ENCODE data around the gene MRPL30.
"Not testable (repeated sequence)": the region's sequence is repeated elsewhere in the genome, so short reads cannot be mapped to it uniquely, and the experiment has no call there.

Gene MRPL30

DNA sequence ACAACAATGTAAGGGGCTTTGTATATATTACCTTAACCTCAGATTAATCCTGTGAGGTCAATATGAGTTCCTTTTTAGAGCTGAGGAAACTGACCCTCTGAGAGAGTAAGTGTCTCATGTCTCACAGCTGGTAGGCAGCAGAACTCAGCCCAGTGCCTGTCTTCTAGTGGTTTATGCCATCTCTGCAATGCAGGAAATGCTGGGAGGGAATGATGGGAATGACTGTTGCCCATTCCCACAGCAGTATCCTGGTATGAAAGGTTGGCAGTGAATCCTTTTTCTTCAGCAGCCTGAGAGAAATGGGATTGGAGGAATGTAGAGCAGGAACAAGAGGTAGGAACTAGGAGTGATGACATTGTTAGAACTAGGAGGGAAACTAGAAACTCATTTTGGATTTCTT is 6.0 kb downstream of the MRPL30 start:
- DNase-seq, result no peak

DNA sequence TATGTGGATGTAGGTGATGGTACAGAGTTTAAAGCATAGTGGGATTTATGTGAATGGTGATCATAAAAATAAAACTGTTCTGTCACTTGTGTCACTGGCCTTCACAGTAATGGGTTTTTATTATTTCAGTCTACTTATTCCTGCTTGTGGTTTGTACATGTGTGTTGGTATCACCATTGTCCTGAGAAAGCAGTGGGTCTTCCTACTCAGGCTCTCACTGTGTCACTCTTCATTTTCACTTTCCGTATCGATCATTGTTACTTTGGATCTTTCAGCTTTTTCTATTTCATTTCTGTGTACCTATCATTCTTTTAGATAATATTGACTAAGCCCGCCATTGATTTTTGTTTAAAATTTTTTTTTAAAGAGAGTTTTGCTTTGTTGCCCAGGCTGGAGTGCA is 7.4 kb downstream of the MRPL30 start:
- no peak for DNase-seq

DNA sequence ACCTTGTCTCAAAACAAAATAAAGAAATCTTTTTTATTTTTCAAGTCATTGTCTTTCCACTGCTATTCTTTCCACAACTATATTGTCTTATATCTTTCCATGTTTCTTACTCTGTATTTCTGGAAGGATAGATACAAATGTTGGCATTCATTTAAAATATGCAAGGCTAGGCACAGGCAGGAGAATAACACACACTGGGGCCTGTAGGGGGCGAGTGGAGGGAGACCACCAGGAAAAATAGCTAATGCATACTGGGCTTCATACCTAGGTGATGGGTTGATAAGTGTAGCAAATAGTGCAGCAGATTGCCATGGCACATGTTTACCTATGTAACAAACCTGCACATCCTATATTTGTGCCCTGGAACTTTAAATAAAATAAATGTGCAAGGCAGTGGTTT is 9.6 kb downstream of the MRPL30 start:
- no peak for DNase-seq

DNA sequence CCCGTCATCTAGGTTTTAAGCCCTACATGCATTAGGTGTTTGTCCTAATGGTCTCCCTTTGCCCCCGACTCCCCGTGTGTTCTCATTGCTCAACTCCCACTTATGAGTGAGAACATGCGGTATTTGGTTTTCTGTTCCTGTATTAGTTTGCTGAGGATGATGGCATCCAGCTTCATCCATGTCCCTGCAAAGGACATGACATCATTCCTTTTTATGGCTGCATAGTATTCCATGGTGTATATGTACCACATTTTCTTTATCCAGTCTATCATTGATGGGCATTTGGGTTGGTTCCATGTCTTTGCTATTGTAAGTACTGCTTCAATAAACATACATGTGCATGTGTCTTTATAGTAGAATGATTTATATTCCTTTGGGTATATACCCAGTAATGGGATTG is 11.4 kb downstream of the MRPL30 start:
- DNase-seq, result not testable (repeated sequence)

DNA sequence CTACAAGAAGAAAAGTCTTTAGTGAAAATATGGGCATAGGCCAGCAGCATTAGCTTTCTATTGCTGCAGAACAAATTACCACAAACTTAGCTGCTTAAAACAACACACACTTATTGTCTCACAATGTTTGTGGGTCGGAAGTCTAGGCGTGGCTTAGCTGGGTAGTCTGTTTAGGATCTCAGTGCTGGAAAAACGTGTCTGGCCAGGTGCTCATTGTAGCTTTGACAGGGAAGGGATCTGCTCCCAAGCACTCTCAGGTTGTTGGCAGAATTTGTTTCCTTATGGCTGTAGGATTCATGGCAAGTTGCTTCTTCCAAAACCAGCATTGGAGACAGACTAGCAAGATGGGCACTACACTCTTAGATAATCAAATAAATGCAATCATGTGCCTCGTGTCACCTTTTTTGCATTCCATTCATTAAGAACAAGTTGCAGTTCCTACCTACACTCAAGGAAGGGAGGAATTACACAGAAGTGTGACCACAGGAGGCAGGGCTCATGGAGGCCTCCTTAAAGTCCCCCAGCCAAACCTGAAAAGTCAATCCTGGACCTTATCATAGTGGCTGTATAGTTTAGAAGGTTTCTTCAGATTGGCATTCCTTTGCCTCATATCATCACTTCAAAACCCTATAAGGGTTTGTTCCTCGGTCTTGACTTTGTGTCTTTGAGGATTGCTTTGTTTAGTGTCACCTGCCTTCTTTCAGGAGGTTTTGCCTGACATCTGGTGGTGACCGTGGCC is 17.3 kb downstream of the MRPL30 start:
- no peak for DNase-seq

DNA sequence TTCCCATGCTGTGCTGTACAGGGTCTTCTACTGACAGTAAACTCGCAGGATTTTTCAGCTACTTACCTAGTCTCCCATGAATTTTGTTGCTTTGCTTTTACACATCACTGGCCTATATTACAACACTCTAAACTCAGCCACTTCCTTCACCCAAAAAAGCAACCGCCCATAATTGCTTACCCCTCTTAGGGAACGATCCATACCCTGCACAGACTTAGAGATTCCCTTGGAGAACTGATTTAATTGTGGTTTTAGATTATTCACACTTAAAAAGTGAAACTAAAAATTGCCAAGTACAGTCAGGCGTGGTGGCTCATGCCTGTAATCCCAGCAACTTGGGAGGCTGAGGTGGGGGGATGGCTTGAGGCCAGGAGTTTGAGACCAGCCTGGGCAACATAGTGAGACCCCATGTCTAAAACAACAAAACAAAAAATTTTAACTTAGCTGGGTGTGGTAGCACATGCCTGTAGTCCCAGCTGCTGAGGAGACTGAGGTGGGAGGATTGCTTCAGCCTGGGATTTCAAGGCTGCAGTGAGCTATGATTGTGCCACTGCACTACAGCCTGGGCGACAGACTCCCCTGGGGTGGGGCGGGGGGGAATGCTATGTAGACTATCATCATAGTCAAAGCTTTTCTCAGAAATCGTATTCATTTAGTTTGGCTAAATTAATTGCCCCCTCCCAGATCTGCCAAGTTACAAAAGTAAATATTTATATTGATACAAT is 19.3 kb downstream of the MRPL30 start:
- no peak for DNase-seq

DNA sequence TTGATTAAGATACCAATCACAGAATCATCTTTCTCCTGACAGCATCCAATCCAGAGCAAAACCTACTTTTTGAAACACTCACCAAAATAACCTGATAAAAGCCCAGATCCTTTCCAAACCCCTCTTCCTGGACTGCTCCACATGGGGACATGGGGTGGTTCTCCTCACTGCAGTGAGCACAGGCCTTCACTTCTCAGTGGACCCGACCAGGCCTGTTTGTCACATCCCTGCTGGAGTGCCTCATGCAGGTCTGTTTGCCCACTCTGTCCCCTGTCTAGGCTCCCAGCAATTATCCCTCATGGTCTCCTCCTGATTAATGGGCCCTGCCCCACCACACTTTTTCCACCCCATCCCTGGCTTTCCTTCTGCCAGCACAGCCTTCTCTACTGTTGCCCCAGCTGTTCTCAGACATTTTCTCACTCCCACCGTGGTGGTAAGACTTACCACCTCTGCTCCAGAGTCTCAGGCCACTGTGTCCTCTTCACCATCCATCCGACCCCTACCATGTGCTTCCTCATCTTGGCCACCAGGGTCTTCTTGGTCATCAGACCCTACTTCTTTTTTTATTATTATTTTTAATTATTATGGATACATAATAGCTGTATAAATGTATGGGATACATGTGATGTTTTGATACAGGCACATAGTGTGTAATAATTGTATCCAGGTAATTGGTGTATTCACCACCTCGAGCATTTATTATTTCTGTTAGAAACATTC is 21.1 kb downstream of the MRPL30 start:
- DNase-seq, result no peak

DNA sequence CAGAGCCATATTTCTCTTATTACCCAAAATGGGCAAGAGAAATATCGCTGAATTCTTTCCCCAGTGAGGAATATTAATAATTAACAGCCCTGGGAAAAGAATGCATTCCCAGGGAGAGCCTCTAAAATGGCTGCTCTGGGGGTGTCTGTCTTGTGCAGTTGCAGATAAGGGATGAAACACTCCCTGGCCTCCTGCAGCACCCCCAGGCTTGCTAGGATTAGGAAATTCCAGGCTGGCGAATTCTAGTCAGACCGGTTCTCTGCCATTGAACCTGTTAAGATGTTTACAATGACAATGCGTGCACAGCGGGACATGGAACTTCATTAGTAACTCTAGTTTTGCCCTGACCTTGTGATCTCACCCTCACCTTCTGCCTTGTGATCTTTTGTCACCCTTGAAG is 24.5 kb downstream of the MRPL30 start:
- no peak for DNase-seq

DNA sequence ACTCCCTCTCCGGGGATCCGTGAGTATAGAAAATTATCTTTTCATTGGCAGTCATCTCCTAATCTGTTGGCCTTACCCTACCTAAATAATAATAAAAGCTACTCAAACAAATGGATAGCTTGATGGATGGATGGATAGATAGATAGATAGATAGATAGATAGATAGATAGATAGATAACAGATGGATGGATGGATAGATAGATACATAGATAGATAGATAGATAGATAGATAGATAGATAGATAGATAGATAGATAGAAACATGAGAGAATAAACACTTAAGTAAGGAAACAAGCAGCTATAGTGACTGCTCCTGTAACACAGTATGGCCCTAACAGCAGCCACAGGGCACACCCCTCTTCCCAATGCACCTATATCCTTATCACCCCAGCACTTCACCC is 35.1 kb downstream of the MRPL30 start:
- DNase-seq, result no peak

DNA sequence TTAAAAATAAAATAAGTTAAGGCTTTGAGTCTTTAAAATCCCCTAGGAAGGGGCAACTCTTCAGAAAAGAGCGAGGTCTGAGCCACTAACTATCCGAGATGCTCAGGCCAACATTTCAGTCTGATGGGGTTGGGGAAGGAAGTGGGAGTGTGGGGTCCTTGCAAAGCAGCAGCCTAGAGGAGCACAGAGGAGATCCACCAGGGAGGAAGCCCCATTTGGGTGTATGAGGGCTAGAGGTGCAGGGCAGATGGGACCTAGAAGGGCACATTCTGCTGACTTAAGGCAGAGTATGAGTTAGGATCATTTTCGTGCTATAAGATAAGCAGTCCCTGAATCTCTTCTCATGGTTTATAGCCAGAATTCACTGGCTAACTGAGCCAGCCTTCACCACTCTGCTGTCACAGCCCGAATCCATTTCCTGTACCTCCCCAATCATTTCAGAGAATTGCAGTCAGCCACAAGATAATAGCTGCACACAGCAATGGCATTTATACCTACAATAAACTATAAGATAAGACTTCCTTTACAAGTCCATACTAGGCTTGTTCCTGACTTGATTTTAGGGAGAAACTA is 37.0 kb downstream of the MRPL30 start:
- DNase-seq, result no peak

DNA sequence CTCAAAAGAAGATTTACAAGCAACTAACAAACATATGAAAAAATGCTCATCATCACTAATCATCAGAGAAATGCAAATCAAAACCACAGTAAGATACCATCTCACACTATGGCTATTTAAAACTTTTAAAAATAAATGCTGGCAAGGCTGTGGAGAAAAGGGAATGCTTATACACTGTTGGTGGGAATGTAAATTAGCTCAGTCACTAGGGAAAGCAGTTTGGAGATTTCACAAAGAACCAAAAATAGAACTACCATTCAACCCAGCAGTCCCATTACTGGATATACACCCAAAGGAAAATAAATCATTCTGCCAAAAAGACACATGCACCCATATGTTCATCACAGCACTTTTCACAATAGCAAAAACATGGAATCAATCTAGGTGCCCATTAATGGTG is 52.2 kb downstream of the MRPL30 start:
- not testable (repeated sequence) for DNase-seq

DNA sequence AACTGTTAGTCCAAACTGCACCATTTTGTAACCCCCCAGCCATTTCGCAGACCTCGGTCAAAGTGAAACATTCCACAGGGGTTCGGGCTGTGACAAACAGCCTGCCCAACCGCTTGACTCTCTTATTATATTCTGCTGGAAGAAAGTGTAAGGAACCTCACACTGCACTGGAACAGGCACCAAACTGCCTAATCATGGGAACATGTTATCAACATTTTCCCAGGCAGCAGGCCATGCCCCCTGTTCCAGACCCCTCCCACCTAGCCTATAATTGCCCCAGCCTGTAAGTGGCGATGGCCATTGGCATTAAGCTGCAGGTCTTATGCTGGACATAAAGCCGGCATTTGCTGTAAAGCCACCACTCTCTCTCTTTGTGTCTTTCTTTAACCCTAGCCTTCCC is 57.6 kb downstream of the MRPL30 start:
- no peak for DNase-seq

DNA sequence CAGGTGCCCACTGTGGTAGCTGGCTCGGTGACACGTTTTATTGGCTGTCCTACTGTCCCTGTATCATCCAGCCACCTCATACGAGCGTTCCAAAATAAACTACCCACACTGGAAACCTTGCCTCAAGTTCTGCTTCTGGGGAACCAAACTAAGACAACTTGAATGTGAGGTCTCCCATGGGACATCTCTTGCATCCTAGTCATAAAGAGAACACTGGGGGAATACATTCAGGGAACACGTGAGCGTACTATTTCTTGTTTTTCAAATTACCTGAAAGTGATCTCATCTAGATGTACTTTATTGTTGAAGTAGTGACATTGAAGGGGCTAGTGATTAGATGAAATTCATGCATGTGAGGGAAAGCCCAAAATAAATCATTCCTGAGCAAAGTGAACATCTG is 59.4 kb downstream of the MRPL30 start:
- DNase-seq, result no peak

DNA sequence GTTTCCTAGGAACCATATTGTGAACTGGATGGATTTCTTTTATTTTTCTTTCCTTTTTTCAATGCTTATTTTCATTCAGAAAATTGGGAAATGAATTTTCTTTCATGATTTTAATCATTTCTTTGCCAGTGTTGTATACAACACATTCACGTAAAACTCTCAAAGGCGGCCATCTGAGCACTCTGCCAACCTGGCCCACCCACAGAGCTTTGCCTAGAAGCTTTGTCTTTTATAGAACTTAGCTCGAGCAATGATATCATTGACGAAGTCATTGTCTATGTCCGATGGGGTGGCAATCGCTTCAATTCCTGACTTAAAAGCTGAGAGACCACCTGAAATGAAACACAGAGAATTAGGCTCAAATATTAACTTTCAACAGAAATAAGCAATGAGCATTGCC is 61.2 kb downstream of the MRPL30 start:
- no peak for DNase-seq
